Measurements from ENCODE around the gene SERPINA12. TPM values are rescaled to one million over a fixed set of nuclear protein-coding genes. Genes with fewer than 3 reads are reported as not detected.

The SERPINA12 gene
- total and polyA plus RNA-seq, 2 donors = 0.05 to 0.71 TPM

- no peaks in the 10 kb centered on the region for H3K9me3 ChIP-seq (ENCODE audit: control insufficient read depth in 2 of 2, insufficient read depth in 1 of 2, low read length in 1 of 2)
- 92% methylated on average over 16 of the region's 16 CpGs for WGBS
- H3K27ac ChIP-seq (ENCODE audit: low read depth in 1 of 2, low read length in 1 of 2) = no peak overlapping the region
- no peaks in the 10 kb centered on the region for H3K4me1 ChIP-seq (ENCODE audit: control insufficient read depth in 2 of 2, insufficient read depth in 2 of 2, low read length in 2 of 2)
- no peaks in the 10 kb centered on the region for H3K27me3 ChIP-seq (ENCODE audit: control insufficient read depth in 2 of 2, insufficient read depth in 1 of 2, low read length in 1 of 2)
- no peaks in the 10 kb centered on the region for H3K36me3 ChIP-seq (ENCODE audit: control insufficient read depth in 2 of 2, insufficient read depth in 2 of 2, low read length in 1 of 2)
- DNase-seq (ENCODE audit: low read depth in 6 of 9, low spot score in 9 of 9) = no peak
- no peak overlapping the region for H3K4me3 ChIP-seq (ENCODE audit: low read length in 2 of 2)
These were observed 35.4 kb downstream of the SERPINA12 start for GRCh38 chr14:94473666-94474410.

GRCh38 chr14:94472842-94473241 is 36.4 kb downstream of the SERPINA12 start:
- no peaks in the 10 kb centered on the region for H3K27me3 ChIP-seq (ENCODE audit: control insufficient read depth in 2 of 2, insufficient read depth in 1 of 2, low read length in 1 of 2)
- no peak overlapping the region for H3K27ac ChIP-seq (ENCODE audit: low read depth in 1 of 2, low read length in 1 of 2)
- no peak for DNase-seq (ENCODE audit: low read depth in 6 of 9, low spot score in 9 of 9)
- no peaks in the 10 kb centered on the region for H3K36me3 ChIP-seq (ENCODE audit: control insufficient read depth in 2 of 2, insufficient read depth in 2 of 2, low read length in 1 of 2)
- no peaks in the 10 kb centered on the region for H3K4me1 ChIP-seq (ENCODE audit: control insufficient read depth in 2 of 2, insufficient read depth in 2 of 2, low read length in 2 of 2)
- H3K4me3 ChIP-seq (ENCODE audit: low read length in 2 of 2) = no peak overlapping the region
- no peaks in the 10 kb centered on the region for H3K9me3 ChIP-seq (ENCODE audit: control insufficient read depth in 2 of 2, insufficient read depth in 1 of 2, low read length in 1 of 2)
- WGBS = 74% methylated on average over 4 of the region's 4 CpGs

- no peaks in the 10 kb centered on the region for H3K9me3 ChIP-seq (ENCODE audit: control insufficient read depth in 2 of 2, insufficient read depth in 1 of 2, low read length in 1 of 2)
- no peaks in the 10 kb centered on the region for H3K36me3 ChIP-seq (ENCODE audit: control insufficient read depth in 2 of 2, insufficient read depth in 2 of 2, low read length in 1 of 2)
- H3K4me3 ChIP-seq (ENCODE audit: low read length in 2 of 2) = no peak overlapping the region
- WGBS = 99% methylated on average over 2 of the region's 2 CpGs
- no peaks in the 10 kb centered on the region for H3K27me3 ChIP-seq (ENCODE audit: control insufficient read depth in 2 of 2, insufficient read depth in 1 of 2, low read length in 1 of 2)
- H3K27ac ChIP-seq (ENCODE audit: low read depth in 1 of 2, low read length in 1 of 2) = no peak overlapping the region
- H3K4me1 ChIP-seq (ENCODE audit: control insufficient read depth in 2 of 2, insufficient read depth in 2 of 2, low read length in 2 of 2) = no peaks in the 10 kb centered on the region
- no peak for DNase-seq (ENCODE audit: low read depth in 6 of 9, low spot score in 9 of 9)
These were observed 38.2 kb downstream of the SERPINA12 start for GRCh38 chr14:94471045-94471444.

- WGBS = 80% methylated on average over 2 of the region's 2 CpGs
- no peak overlapping the region for H3K4me3 ChIP-seq (ENCODE audit: low read length in 2 of 2)
- DNase-seq (ENCODE audit: low read depth in 6 of 9, low spot score in 9 of 9) = no peak
- H3K4me1 ChIP-seq (ENCODE audit: control insufficient read depth in 2 of 2, insufficient read depth in 2 of 2, low read length in 2 of 2) = no peaks in the 10 kb centered on the region
- no peaks in the 10 kb centered on the region for H3K27me3 ChIP-seq (ENCODE audit: control insufficient read depth in 2 of 2, insufficient read depth in 1 of 2, low read length in 1 of 2)
- no peaks in the 10 kb centered on the region for H3K36me3 ChIP-seq (ENCODE audit: control insufficient read depth in 2 of 2, insufficient read depth in 2 of 2, low read length in 1 of 2)
- H3K9me3 ChIP-seq (ENCODE audit: control insufficient read depth in 2 of 2, insufficient read depth in 1 of 2, low read length in 1 of 2) = no peaks in the 10 kb centered on the region
- no peak overlapping the region for H3K27ac ChIP-seq (ENCODE audit: low read depth in 1 of 2, low read length in 1 of 2)
These were observed 39.0 kb downstream of the SERPINA12 start for GRCh38 chr14:94470311-94470710.

- Histone ChIP-seq H3K4me1 (ENCODE audit: control insufficient read depth in 2 of 2, insufficient read depth in 2 of 2, low read length in 2 of 2) (no peaks in the 10 kb centered on the region), H3K27me3 (ENCODE audit: control insufficient read depth in 2 of 2, insufficient read depth in 1 of 2, low read length in 1 of 2) (no peaks in the 10 kb centered on the region), H3K9me3 (ENCODE audit: control insufficient read depth in 2 of 2, insufficient read depth in 1 of 2, low read length in 1 of 2) (peaks cover 0 to 9% of the 10 kb centered on the region in 2 donors), H3K36me3 (ENCODE audit: control insufficient read depth in 2 of 2, insufficient read depth in 2 of 2, low read length in 1 of 2) (no peaks in the 10 kb centered on the region), H3K27ac (ENCODE audit: low read depth in 1 of 2, low read length in 1 of 2) (no peak overlapping the region), H3K4me3 (ENCODE audit: low read length in 2 of 2) (no peak overlapping the region)
- DNase-seq (ENCODE audit: low read depth in 6 of 9, low spot score in 9 of 9) = no peak
- WGBS = 79% methylated on average over 3 of the region's 3 CpGs
These were observed 40.0 kb downstream of the SERPINA12 start for GRCh38 chr14:94469261-94469660.

- Histone ChIP-seq H3K27me3 (ENCODE audit: control insufficient read depth in 2 of 2, insufficient read depth in 1 of 2, low read length in 1 of 2) (no peaks in the 10 kb centered on the region), H3K4me3 (ENCODE audit: low read length in 2 of 2) (no peak overlapping the region), H3K36me3 (ENCODE audit: control insufficient read depth in 2 of 2, insufficient read depth in 2 of 2, low read length in 1 of 2) (no peaks in the 10 kb centered on the region), H3K27ac (ENCODE audit: low read depth in 1 of 2, low read length in 1 of 2) (no peak overlapping the region), H3K4me1 (ENCODE audit: control insufficient read depth in 2 of 2, insufficient read depth in 2 of 2, low read length in 2 of 2) (no peaks in the 10 kb centered on the region), H3K9me3 (ENCODE audit: control insufficient read depth in 2 of 2, insufficient read depth in 1 of 2, low read length in 1 of 2) (peaks cover 1 to 13% of the 10 kb centered on the region in 2 donors)
- WGBS = 95% methylated on average over 4 of the region's 4 CpGs
- DNase-seq (ENCODE audit: low read depth in 6 of 9, low spot score in 9 of 9) = no peak
These were observed 41.3 kb downstream of the SERPINA12 start for GRCh38 chr14:94467728-94468520.

- no peak for DNase-seq (ENCODE audit: low read depth in 6 of 9, low spot score in 9 of 9)
- Histone ChIP-seq H3K36me3 (ENCODE audit: control insufficient read depth in 2 of 2, insufficient read depth in 2 of 2, low read length in 1 of 2) (no peaks in the 10 kb centered on the region), H3K9me3 (ENCODE audit: control insufficient read depth in 2 of 2, insufficient read depth in 1 of 2, low read length in 1 of 2) (peaks cover 1 to 17% of the 10 kb centered on the region in 2 donors), H3K27me3 (ENCODE audit: control insufficient read depth in 2 of 2, insufficient read depth in 1 of 2, low read length in 1 of 2) (no peaks in the 10 kb centered on the region), H3K4me1 (ENCODE audit: control insufficient read depth in 2 of 2, insufficient read depth in 2 of 2, low read length in 2 of 2) (no peaks in the 10 kb centered on the region), H3K4me3 (ENCODE audit: low read length in 2 of 2) (no peak overlapping the region), H3K27ac (ENCODE audit: low read depth in 1 of 2, low read length in 1 of 2) (no peak overlapping the region)
- WGBS = 85% methylated on average over 3 of the region's 3 CpGs
These were observed 42.4 kb downstream of the SERPINA12 start for GRCh38 chr14:94466706-94467370.

GRCh38 chr14:94465042-94465441 is 44.2 kb downstream of the SERPINA12 start:
- 95% methylated on average over 5 of the region's 5 CpGs for whole genome bisulfite sequencing
- no peak for DNase-seq (ENCODE audit: low read depth in 6 of 9, low spot score in 9 of 9)
- H3K4me3 ChIP-seq (ENCODE audit: low read length in 2 of 2) = no peak overlapping the region
- peaks cover 1 to 26% of the 10 kb centered on the region in 2 donors for H3K9me3 ChIP-seq (ENCODE audit: control insufficient read depth in 2 of 2, insufficient read depth in 1 of 2, low read length in 1 of 2)
- no peaks in the 10 kb centered on the region for H3K27me3 ChIP-seq (ENCODE audit: control insufficient read depth in 2 of 2, insufficient read depth in 1 of 2, low read length in 1 of 2)
- no peak overlapping the region for H3K27ac ChIP-seq (ENCODE audit: low read depth in 1 of 2, low read length in 1 of 2)
- no peaks in the 10 kb centered on the region for H3K4me1 ChIP-seq (ENCODE audit: control insufficient read depth in 2 of 2, insufficient read depth in 2 of 2, low read length in 2 of 2)
- no peaks in the 10 kb centered on the region for H3K36me3 ChIP-seq (ENCODE audit: control insufficient read depth in 2 of 2, insufficient read depth in 2 of 2, low read length in 1 of 2)

- Histone ChIP-seq H3K9me3 (ENCODE audit: control insufficient read depth in 2 of 2, insufficient read depth in 1 of 2, low read length in 1 of 2) (peaks cover 1 to 26% of the 10 kb centered on the region in 2 donors), H3K27ac (ENCODE audit: low read depth in 1 of 2, low read length in 1 of 2) (no peak overlapping the region), H3K36me3 (ENCODE audit: control insufficient read depth in 2 of 2, insufficient read depth in 2 of 2, low read length in 1 of 2) (no peaks in the 10 kb centered on the region), H3K4me3 (ENCODE audit: low read length in 2 of 2) (no peak overlapping the region), H3K4me1 (ENCODE audit: control insufficient read depth in 2 of 2, insufficient read depth in 2 of 2, low read length in 2 of 2) (no peaks in the 10 kb centered on the region), H3K27me3 (ENCODE audit: control insufficient read depth in 2 of 2, insufficient read depth in 1 of 2, low read length in 1 of 2) (no peaks in the 10 kb centered on the region)
- WGBS = 97% methylated on average over 5 of the region's 5 CpGs
- no peak for DNase-seq (ENCODE audit: low read depth in 6 of 9, low spot score in 9 of 9)
These were observed 45.0 kb downstream of the SERPINA12 start for GRCh38 chr14:94464290-94464689.

Data from thymus (tissue), 11 donors.